Forelimb muscle (tissue), 1 donor: ENCODE measurements around the gene MRPL40. TPM values are rescaled to one million over a fixed set of nuclear protein-coding genes. Genes with fewer than 3 reads are reported as not detected.

ENCODE experiments used
- DNase-seq: peaks from one replicate; pipeline ENCODE4 v3.0.0-alpha.2; 2013; ENCODE audit warnings: low read depth
- polyA plus RNA-seq: library from polyadenylated mRNA; unstranded; fragments of 120-200 nt; gene quantifications from one replicate; pipeline ENCODE4 v1.2.1, GENCODE V29; 2013; ENCODE audit not compliant: insufficient read length

The MRPL40 gene
- 29.0 TPM for polyA plus RNA-seq

GRCh38 chr22:19432133-19432851 lies at the start of gene MRPL40:
Gene MRPL40 (plus strand): TSS chr22:19432545. CDS start chr22:19432555, 10 bp downstream.
- DNase-seq = peak; percentile 73

GRCh38 chr22:19383292-19383691 lies 49.1 kb upstream of the MRPL40 start:
- no peak for DNase-seq

GRCh38 chr22:19385221-19385906 lies 47.0 kb upstream of the MRPL40 start:
- no peak for DNase-seq

DNA sequence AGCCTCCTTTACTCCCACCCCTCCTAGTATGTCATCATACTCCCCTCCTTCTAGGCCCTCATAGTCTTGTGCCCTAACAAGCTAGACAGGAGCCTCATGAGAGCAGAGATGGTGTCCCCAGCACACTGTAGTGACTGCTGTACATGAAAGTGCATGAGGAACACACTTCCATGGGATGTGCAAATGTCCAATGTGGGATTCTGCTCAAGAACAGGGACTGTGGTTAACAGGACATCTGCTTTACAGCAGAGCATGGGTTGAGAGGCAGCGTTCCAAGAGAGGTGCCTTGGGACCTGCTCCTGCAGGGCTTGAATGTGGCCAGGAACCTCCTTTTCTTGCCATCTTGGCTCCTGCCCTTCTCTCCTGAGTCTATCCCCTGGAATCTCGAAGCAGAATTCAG lies 46.1 kb upstream of the MRPL40 start:
- no peak for DNase-seq

GRCh38 chr22:19387038-19387437 lies 45.3 kb upstream of the MRPL40 start:
- DNase-seq = no peak

- no peak for DNase-seq
Observed at GRCh38 chr22:19387575-19387974, 44.8 kb upstream of the MRPL40 start.

GRCh38 chr22:19393704-19394103 lies 38.6 kb upstream of the MRPL40 start:
- no peak for DNase-seq

GRCh38 chr22:19394274-19395050 lies 37.9 kb upstream of the MRPL40 start:
- DNase-seq = no peak

- DNase-seq = no peak
Observed at GRCh38 chr22:19395276-19395675, 37.1 kb upstream of the MRPL40 start.

DNA sequence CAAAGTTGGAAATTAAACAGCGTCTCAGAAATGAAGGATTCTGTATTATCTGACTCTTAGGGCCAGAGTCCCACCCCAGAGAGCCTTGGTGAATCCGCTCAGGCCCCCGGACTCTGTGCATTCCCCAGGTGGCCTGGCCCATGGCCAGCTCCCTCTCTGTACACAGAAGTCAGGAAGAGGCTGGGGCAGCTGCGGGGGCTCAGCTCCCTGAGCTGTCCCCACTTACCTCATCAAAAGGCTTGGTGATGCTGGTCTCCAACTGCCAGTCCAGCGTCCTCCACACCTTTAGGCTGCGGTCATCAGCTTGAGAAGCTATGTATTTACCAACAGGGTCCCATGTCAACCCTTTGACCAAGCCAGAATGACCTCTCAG lies 35.8 kb upstream of the MRPL40 start:
- DNase-seq = no peak

DNA sequence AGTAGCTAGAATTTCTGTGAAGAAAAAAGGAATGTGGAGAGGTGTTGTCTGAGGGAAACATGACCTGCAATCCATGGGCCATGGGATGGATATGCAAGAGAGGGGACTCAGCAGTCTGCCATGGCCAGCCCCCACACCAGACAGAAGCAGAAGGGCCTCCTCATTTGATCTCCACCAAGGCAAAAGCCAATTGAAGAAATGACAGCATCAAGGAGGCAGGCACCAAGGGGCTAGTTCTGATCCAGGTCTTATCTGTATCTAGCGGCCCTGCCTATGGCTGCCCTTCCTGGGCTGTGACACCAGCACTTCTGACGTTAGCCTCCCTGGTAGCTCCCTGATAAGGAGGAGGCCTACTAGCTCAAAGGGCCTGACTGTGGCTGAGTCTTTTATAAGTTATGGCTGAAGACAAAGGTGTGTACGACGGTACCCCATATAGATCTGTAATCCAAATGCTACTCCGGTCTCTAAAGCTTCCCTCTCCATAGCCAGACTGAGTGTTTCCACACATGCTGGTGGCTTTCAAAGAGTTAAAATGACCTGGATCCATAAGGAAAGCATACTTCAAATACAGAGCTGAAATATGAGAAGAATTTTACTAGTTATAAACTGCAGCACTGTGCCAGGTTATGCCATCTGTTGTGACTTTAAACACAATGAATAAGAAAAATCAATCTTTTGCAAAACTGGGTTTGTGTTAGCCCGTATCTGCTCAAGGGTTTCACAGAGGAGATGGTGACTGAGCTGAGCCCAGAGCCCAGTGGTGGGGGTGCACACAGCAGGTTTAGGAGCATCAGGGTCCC lies 35.2 kb upstream of the MRPL40 start:
- no peak for DNase-seq

DNA sequence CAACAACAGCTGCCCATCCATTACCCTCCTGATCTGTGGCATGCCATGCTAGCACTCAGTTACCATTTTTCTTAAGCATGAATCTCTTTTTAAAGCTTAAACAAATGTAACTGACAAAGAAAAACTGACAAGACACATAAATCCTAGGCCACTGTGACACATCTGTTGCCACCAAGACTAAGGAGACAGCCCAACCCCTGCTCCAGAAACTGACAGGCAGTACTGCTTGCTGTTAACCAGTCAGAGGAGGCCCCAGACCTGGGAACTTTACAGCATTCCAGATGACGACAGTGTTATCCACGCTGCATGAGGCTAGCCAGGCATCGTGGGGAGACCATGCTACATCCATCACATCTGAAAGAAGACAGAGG lies 34.6 kb upstream of the MRPL40 start:
- no peak for DNase-seq

DNA sequence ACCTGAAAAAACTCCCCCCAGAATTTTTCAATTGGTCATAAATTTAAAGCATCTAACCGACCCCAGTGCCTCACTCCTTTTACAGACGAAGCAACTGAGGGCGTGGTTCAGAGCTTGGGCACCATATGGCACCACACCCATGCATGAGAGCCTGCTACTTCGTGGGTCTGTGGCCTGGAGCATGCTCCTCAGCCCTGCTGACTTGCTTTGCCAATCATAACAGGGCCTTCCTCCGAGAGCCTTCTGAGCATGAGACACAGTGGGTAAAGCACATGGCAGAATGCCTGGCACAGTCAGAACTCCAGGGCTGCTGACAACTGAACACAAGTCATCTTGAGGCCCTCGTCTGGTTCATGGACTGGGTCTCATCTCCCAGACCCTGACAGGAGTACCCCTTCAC lies 34.1 kb upstream of the MRPL40 start:
- no peak for DNase-seq

- DNase-seq = no peak
Observed at GRCh38 chr22:19398652-19399051, 33.7 kb upstream of the MRPL40 start.

- DNase-seq = no peak
Observed at GRCh38 chr22:19400881-19401280, 31.5 kb upstream of the MRPL40 start.

- no peak for DNase-seq
Observed at GRCh38 chr22:19401483-19401882, 30.9 kb upstream of the MRPL40 start.

DNA sequence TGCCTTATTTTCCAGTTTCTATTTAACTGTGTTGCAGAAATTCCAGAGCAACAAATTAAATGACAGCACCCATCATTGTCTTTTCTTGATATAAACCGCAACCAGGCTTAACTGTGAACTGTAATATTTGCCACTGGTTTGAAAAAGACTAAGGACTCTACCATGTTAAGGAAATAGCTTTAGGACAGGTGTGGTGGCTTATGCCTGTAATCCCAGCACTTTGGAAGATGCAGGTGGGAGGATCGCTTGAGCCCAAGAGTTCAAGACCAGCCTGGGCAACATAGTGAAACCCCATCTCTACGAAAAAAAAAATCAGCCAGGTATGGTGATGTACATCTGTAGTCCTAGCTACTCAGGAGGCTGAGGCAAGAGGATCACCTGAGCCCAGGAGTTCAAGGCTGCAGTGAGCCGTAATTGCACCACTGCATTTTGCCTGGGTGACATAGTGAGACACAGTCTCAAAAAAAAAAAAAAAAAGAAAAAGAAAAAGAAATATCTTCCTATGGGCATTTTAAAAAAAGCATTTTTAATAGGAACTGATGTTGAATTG lies 29.6 kb upstream of the MRPL40 start:
- no peak for DNase-seq

DNA sequence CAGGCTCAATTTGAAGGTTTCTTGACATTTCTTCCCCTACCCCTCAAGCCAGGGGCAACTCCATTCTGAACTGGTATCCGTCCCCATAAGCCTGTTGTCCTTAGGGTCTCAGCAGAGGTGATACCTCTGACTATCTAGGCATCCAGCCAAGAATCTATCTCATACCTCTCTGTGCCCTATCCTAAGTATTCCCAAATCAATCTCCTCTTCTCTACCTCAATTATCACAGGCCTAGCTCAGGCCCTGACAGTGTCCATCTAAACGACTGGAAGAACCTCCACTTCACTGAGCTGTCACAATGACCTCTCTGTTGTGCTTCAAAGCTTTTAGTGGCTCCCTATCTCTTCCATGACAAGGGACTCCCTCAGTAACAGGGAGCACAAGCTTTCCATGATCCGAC lies 27.7 kb upstream of the MRPL40 start:
- no peak for DNase-seq

DNA sequence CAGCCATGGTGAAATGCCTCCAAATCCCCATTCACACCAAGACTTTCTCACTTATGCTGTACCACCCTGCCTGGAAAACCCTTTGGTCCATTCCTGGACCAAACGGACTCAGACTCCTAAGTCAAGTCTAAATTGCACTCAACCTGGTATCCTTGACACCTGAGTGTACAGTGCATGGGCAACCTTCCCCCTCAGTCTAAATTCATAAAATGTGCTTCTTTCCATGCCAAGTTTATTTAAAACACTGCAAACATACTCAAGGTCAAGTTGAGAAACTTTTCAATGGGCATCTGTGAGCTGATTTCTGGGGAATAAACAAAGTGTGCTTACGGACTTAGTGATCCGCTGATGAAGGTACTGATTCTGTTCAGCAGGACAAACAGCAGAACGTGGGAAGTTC lies 27.2 kb upstream of the MRPL40 start:
- DNase-seq = no peak

DNA sequence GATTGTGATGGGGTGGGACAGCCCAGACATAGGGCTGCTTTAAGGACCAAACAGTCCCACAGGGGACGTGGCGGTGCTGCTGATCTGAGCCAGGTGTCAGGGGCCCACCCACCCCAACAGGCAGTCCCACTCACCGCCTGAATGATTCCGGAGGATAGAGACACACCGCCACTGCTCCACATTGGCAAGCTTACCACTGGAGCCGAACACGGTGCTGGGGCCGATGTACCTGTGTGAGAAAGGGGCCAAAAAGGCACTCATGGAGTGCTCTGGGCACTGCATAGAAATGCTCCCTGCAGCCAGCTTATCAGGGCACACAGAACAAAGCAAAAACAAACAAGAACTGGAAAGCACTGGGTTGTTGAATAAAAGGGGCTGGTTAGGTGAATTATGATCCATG lies 26.7 kb upstream of the MRPL40 start:
- DNase-seq = no peak

DNA sequence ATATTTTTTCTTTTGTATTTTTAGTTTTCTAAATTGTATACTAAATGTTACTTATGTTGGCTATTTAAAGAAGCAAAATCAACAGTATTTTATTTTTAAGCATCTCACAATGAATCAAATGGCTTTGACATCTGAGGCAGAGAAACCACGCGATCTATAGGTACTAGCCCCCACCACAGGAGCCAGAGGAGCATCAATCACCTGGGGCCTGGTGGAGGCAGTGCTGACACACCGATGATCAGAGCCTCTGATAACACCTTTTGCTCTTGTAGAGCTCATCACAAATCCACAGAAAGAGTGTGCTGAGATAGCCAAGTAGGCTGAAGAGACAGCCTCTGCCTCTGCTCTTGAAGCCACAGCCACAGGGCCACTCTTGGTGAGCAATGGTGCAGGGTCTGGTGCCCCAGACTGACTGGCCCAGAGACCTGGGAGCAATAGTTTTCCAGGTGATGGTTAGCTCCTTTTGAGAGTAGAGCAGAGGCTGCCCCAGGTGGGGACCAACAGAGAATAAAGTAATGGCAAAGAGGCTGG lies 26.0 kb upstream of the MRPL40 start:
- no peak for DNase-seq
